NB4 (cell line): Measurements from ENCODE around the gene GALNT18.

Source experiments
- DNase-seq: peaks from one replicate; pipeline ENCODE4 v3.0.0; 2010; ENCODE audit warnings: low read depth
- H3K4me3 ChIP-seq: one replicate; pipeline ENCODE4 v1.5.1; 2011; ENCODE audit warnings: mild to moderate bottlenecking, low read depth, low read length, moderate library complexity
- MAX ChIP-seq: IDR thresholded peaks from 2 replicates; pipeline ENCODE4 v1.6.1; 2011; ENCODE audit warnings: low read depth, low read length
- MYC ChIP-seq: IDR thresholded peaks from 2 replicates; pipeline ENCODE4 v1.6.1; 2011; ENCODE audit warnings: low read depth, low read length
- POLR2A ChIP-seq: IDR thresholded peaks from 2 replicates; pipeline ENCODE4 v1.6.1; 2011; ENCODE audit warnings: mild to moderate bottlenecking; ENCODE audit not compliant: insufficient read length; ENCODE audit errors: extremely low read depth
- TF ChIP-seq, protein P1 (sequence below): IDR thresholded peaks from one replicate; pipeline ENCODE4 v1.5.1; 2012; ENCODE audit warnings: low read depth, low read length

GALNT18 gene

GRCh38 chr11:11420191-11420898 lies 201.5 kb downstream of the GALNT18 start:
- TF ChIP-seq MAX (no peak), POLR2A (no peak), MYC (no peak)
- TF ChIP-seq, protein P1, sequence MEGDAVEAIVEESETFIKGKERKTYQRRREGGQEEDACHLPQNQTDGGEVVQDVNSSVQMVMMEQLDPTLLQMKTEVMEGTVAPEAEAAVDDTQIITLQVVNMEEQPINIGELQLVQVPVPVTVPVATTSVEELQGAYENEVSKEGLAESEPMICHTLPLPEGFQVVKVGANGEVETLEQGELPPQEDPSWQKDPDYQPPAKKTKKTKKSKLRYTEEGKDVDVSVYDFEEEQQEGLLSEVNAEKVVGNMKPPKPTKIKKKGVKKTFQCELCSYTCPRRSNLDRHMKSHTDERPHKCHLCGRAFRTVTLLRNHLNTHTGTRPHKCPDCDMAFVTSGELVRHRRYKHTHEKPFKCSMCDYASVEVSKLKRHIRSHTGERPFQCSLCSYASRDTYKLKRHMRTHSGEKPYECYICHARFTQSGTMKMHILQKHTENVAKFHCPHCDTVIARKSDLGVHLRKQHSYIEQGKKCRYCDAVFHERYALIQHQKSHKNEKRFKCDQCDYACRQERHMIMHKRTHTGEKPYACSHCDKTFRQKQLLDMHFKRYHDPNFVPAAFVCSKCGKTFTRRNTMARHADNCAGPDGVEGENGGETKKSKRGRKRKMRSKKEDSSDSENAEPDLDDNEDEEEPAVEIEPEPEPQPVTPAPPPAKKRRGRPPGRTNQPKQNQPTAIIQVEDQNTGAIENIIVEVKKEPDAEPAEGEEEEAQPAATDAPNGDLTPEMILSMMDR = no peak
- DNase-seq = no peak
- H3K4me3 ChIP-seq = no peak overlapping the region

DNA sequence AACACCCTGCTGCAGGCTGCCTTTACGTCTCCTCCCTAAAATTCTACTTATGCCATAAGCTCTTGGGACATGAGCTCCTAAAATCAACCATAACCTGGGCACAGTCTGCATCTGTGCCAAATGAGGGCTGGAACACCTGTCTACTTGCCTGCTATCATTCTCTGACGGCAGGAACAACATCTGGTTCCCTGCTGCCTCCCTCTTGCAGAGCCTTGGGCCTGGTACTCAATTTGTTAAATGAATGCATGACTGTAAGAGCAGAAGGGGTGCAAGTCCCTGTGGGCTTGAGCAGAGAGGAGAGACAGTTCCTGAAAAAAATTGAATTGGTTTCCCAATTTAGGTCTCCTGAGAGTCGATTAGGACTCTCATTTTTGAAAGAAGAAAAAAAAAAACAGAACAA lies 202.1 kb downstream of the GALNT18 start:
- TF ChIP-seq POLR2A (no peak), MAX (no peak), MYC (no peak)
- TF ChIP-seq, protein P1 = no peak
- DNase-seq = peak; percentile 25
- H3K4me3 ChIP-seq = no peak overlapping the region

- DNase-seq = peak; percentile 92
- TF ChIP-seq POLR2A (no peak), MAX (no peak), MYC (no peak)
- TF ChIP-seq, protein P1 = no peak
- H3K4me3 ChIP-seq = no peak overlapping the region
These were observed 204.9 kb downstream of the GALNT18 start for GRCh38 chr11:11416917-11417316.

DNA sequence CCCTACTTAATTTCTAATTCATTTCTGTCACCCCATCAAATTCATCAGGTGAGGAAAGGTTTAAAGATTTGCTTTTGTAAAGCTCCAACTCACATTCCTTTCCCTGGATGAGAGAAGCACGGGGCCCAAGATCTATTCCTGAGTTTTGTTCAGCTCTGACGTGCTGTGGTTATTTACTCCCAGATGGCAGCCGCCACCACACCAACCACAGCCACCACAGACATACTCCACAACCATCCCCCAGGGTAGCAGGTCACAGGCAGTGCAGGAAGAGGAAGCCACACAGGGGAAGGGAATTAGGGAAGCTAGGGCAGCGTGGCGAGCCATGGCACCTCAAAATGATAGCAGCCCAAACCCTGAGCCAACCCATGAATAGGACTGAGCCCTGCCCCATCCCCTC lies 205.3 kb downstream of the GALNT18 start:
- DNase-seq = peak; percentile 94

GRCh38 chr11:11415901-11416300 lies 205.9 kb downstream of the GALNT18 start:
- no peak for DNase-seq
- no peak for TF ChIP-seq MAX
- TF ChIP-seq, protein P1 = no peak
- no peak for TF ChIP-seq POLR2A
- no peak for TF ChIP-seq MYC
- H3K4me3 ChIP-seq = no peak overlapping the region

More for the DNA sequence above, 205.3 kb downstream of the GALNT18 start:
- no peak overlapping the region for H3K4me3 ChIP-seq
- TF ChIP-seq MAX = 0 out of 2 replicates have a peak, but pooled peaks have one; percentile 23
- no peak; the same call in 1 of the 2 replicates for TF ChIP-seq MYC

DNA sequence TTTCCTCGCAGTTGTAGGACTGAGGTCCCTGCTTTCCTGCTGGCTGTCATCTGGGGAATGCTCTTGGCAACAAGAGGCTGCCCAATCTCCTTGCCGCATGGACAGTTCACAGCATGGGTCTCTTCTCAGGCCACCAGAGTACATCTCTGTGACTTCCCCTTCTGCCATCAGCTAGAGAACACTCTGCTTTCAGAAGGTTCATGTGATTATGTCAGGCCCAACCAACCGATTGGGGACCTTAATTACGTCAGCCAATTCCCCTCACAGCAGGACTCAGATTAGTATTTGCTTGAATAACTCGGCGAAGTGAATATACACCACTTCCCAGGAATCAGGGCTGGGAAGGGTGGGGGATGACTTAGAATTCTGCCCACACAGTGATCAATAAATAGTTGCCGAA lies 206.8 kb downstream of the GALNT18 start:
- DNase-seq = peak; percentile 55
- TF ChIP-seq MYC (no peak), POLR2A (no peak), MAX (no peak)
- TF ChIP-seq, protein P1 = no peak
- no peak overlapping the region for H3K4me3 ChIP-seq
